Activated CD4-positive, alpha-beta T cell treated with anti-CD3 and anti-CD28 coated beads for 36 hours (primary cell): ENCODE data around the gene HJURP. TPM values are rescaled to one million over a fixed set of nuclear protein-coding genes. Genes with fewer than 3 reads are reported as not detected.
A peak's percentile ranks its signal among the peaks of the same experiment; 100 is the strongest.

Experiments
- ATAC-seq: fragments of 200-7000 bp; cut with Tn5 transposase; one replicate; pipeline ENCODE4 v1.10.0; 2021; ENCODE audit warnings: mild to moderate bottlenecking, moderate library complexity
- CTCF ChIA-PET: fragments of 350-600 bp; sonication (Branson Sonifier 250); formaldehyde crosslinking; loops from one replicate; lab custom pipeline; 2021; ENCODE audit warnings: antibody characterized with exemption; lab: Charles Lee
- POLR2A ChIA-PET: fragments of 350-600 bp; sonication (Branson Sonifier 250); formaldehyde crosslinking; loops from one replicate; lab custom pipeline; 2021; ENCODE audit warnings: antibody characterized with exemption, inconsistent platforms; lab: Charles Lee
- DNase-seq: peaks from one replicate; pipeline ENCODE4 v3.0.0-alpha.2; 2020
- H3K27ac Mint-ChIP-seq: one replicate; pipeline ENCODE4 v1.8.0; 2021; ENCODE audit warnings: mixed read lengths
- H3K27me3 Mint-ChIP-seq: one replicate; pipeline ENCODE4 v1.8.0; 2021; ENCODE audit warnings: mixed read lengths
- H3K36me3 Mint-ChIP-seq: one replicate; pipeline ENCODE4 v1.8.0; 2021; ENCODE audit warnings: low read depth, mixed read lengths
- H3K4me1 Mint-ChIP-seq: one replicate; pipeline ENCODE4 v1.8.0; 2021; ENCODE audit warnings: mixed read lengths
- H3K4me3 Mint-ChIP-seq: one replicate; pipeline ENCODE4 v1.8.0; 2021; ENCODE audit warnings: mild to moderate bottlenecking, moderate library complexity, mixed read lengths
- H3K9me3 Mint-ChIP-seq: one replicate; pipeline ENCODE4 v1.8.0; 2021; ENCODE audit warnings: low read depth, mixed read lengths
- intact Hi-C, 2 experiments: fragments of 100-400 bp; cut with DNase I in 1 of 2; cut with micrococcal nuclease in 1 of 2; formaldehyde crosslinking; loops; one replicate each; pipeline versions ENCODE4 v1.14.2 to v1.15.1; 2022 to 2024; cut with DNase I, micrococcal nuclease
- total RNA-seq, 2 experiments: library from RNA; stranded (reverse); gene quantifications; one replicate each; pipeline ENCODE4 v1.2.3, GENCODE V29; 2021

The HJURP gene
- total RNA-seq, 2 experiments from 2014 or later = 94.6 to 111 TPM

- intact Hi-C loops = no loop called here
- DNase-seq = no peak
- Mint-ChIP-seq H3K27ac (no peak overlapping the region), H3K9me3 (no peaks in the 10 kb centered on the region), H3K36me3 (peaks cover 83% of the 10 kb centered on the region), H3K27me3 (no peaks in the 10 kb centered on the region), H3K4me1 (peaks cover 14% of the 10 kb centered on the region), H3K4me3 (no peak overlapping the region)
- ChIA-PET POLR2A (interaction anchor here (1.3 kb wide), 1 partner anchor 9 kb away, joined by 4 read pairs; no protein-coding TSS in a partner anchor), CTCF (interaction anchor here (1.0 kb wide), 1 partner anchor 435 kb away, joined by 3 read pairs; no protein-coding TSS in a partner anchor)
- no peak for ATAC-seq
Measured at GRCh38 chr2:233838726-233839446, 15.4 kb downstream of the HJURP start.

DNA sequence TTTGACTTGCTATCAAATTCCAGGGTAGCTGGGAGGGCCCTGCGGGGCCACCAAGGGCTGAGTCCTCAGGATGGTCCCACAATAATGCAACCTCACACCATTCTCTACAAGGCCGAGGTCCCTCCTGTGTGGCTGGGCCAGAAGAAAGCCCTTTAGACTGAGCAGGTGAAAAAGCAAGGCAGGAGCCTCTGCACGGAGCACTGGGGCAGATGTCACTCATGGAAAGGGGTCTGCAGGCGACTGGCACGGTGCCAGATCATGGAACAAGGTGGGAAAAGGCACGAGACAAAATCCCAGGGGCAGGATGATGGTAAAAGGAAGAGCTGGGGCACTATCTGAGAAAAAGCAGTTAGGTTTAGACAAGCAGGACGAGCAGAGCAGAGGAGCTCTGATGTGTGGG, 16.1 kb downstream of the HJURP start:
- Mint-ChIP-seq H3K4me1 (peaks cover 14% of the 10 kb centered on the region), H3K36me3 (peaks cover 76% of the 10 kb centered on the region), H3K27ac (peak overlapping the region; percentile 1), H3K27me3 (no peaks in the 10 kb centered on the region), H3K4me3 (no peak overlapping the region), H3K9me3 (no peaks in the 10 kb centered on the region)
- POLR2A ChIA-PET = interaction anchor here (1.3 kb wide), 1 partner anchor 10 kb away, joined by 4 read pairs; no protein-coding TSS in a partner anchor
- ATAC-seq = no peak
- intact Hi-C loops = no loop called here
- CTCF ChIA-PET = interaction anchor here (0.8 kb wide), 1 partner anchor 50 kb away, joined by 3 read pairs; no protein-coding TSS in a partner anchor
- no peak for DNase-seq

DNA sequence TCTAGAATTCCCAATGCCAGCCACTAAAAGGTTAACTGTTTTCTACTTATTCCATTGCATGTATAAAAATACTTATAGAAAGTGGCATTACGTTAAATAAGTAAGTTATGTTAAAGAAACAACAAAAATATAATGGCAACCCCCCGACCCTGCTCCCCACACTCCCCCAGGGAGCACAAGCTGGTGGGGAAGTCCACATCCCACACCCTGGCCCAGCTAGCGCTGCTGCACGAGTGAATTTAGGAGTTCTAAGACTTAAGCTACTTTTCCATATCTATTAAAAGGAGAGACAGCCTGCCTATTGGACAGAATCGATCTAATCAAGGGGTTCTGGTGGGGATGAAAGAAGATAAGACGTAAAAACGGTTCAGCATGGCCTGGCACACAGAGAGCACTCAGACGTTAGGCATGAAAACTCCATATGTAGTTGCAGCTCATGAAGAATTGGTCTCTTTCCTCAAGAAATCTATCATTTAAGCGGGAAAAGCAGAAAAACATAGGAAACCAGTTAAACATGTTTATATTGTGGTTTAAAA, 16.6 kb downstream of the HJURP start:
- DNase-seq = no peak
- peaks cover 71% of the 10 kb centered on the region for H3K36me3 Mint-ChIP-seq

GRCh38 chr2:233836359-233836758, 18.0 kb downstream of the HJURP start:
- ChIA-PET CTCF (no interaction called here), POLR2A (no interaction called here)
- Mint-ChIP-seq H3K27me3 (no peaks in the 10 kb centered on the region), H3K4me1 (peaks cover 14% of the 10 kb centered on the region), H3K36me3 (peaks cover 57% of the 10 kb centered on the region), H3K27ac (no peak overlapping the region), H3K4me3 (no peak overlapping the region), H3K9me3 (no peaks in the 10 kb centered on the region)
- ATAC-seq (no peak), DNase-seq (no peak)
- intact Hi-C loops = no loop called here

More for the DNA sequence above, 16.6 kb downstream of the HJURP start:
- POLR2A ChIA-PET = no interaction called here
- Mint-ChIP-seq H3K4me3 (no peak overlapping the region), H3K27me3 (no peaks in the 10 kb centered on the region), H3K4me1 (peaks cover 14% of the 10 kb centered on the region), H3K9me3 (no peaks in the 10 kb centered on the region), H3K27ac (no peak overlapping the region)
- intact Hi-C loops = no loop called here
- CTCF ChIA-PET = interaction anchor here (0.8 kb wide), 1 partner anchor 51 kb away, joined by 3 read pairs; no protein-coding TSS in a partner anchor
- no peak for ATAC-seq

DNA sequence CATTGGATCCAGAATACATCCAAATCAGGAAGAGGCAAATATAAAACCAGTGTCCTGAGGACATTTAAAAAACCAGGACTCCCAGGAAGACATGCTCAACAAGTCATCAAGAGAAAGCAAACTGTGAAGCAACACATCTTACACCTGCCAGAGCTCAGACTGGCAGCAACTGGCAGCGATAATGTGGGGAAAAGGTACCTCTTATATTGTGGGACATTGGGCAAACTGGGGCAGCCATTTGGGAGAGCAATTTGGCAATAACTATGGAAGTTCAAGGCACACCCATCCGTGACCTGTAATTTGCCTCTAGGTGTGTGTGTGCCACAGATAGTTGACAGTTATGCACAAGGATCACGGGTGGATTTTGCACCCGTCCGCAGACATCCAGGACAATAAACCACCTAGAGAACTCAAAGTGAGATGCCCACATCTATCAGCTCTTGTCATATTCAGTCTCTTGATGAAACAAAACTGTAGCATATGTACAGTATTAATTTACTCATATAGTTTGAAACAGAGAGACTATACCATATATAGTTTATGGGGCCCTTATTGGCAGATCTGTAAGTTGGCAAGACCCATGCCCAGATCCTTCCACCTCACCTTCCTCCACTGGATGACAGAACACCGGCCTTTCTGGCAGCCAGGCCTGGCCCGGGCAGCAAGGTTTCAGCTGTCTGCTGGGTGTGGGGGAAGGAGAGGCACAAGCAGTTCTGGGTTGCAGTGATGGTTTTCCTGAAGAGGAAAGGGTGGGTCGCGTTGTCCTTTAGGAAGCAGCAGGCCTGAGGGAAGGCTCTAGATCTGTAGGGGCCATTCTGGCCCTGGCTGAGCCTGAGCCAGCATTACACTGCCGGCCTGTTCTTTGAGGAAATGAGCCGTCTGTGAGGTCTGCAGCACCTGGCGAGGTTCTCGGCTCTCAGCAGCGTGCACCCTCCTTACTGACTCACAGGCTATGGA, 18.8 kb downstream of the HJURP start:
- intact Hi-C loops = no loop called here
- no peak for DNase-seq
- Mint-ChIP-seq H3K9me3 (no peaks in the 10 kb centered on the region), H3K27me3 (no peaks in the 10 kb centered on the region), H3K27ac (no peak overlapping the region), H3K4me3 (no peak overlapping the region), H3K36me3 (peaks cover 49% of the 10 kb centered on the region), H3K4me1 (peaks cover 14% of the 10 kb centered on the region)
- peak; percentile 9 for ATAC-seq
- CTCF ChIA-PET = no interaction called here
- POLR2A ChIA-PET = no interaction called here

DNA sequence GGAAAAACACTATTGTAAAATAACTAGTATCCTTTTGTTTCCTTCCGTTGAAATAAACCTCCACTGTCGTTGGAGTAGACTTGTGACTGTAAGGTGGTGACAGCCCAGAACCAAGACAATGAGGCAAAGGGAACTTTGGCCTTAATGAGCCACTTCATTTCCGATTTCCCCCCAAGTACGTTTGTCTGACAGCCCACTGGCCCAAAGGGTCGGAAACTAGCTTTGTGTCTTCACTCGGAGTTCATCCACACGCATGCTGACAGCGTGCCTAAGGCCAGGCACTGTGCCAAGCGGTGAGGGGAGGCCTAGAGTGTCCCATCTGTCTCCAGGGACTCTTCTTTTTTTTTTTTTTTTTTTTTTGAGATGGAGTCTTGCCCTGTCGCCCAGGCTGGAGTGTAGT, 21.0 kb downstream of the HJURP start:
- intact Hi-C loops = no loop called here

DNA sequence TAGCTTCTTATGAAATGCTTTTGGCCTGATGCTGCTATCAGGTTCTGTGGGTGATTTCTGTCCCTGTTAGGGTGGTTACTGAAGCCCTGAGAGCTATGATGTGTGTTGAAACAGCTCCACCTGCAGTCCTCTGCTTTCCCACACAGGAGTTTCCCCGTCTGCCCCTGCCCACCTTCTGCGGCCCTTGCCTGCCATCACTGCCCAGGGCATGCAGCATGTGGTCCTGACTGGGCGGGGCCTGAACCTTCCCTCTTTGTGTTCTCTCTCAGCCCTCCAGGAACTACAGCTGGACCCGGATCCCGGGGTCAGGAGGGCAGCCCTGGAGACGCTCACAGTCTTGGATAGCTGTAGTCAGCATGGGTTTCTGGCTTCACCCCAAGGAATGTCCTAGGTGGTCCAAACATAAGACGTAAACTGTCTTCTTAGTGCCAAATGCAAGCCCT, 21.4 kb downstream of the HJURP start:
- H3K27me3 Mint-ChIP-seq = no peaks in the 10 kb centered on the region
- ATAC-seq = no peak
- H3K36me3 Mint-ChIP-seq = peaks cover 26% of the 10 kb centered on the region
- intact Hi-C loops = no loop called here
- ChIA-PET CTCF (interaction anchor here (0.6 to 0.8 kb wide), 2 partner anchors 22 to 91 kb away, joined by 3 to 5 read pairs; partner anchors contain the start of gene HJURP), POLR2A (no interaction called here)
- peaks cover 3% of the 10 kb centered on the region for H3K4me1 Mint-ChIP-seq
- H3K27ac Mint-ChIP-seq = no peak overlapping the region
- H3K9me3 Mint-ChIP-seq = no peaks in the 10 kb centered on the region
- no peak overlapping the region for H3K4me3 Mint-ChIP-seq
- DNase-seq = no peak

More for the DNA sequence above, 21.0 kb downstream of the HJURP start:
- peaks cover 31% of the 10 kb centered on the region for H3K36me3 Mint-ChIP-seq
- H3K9me3 Mint-ChIP-seq = no peaks in the 10 kb centered on the region
- no peak for DNase-seq
- POLR2A ChIA-PET = no interaction called here
- no peak overlapping the region for H3K4me3 Mint-ChIP-seq
- H3K27ac Mint-ChIP-seq = no peak overlapping the region
- H3K27me3 Mint-ChIP-seq = no peaks in the 10 kb centered on the region
- CTCF ChIA-PET = interaction anchor here (0.8 kb wide), 1 partner anchor 91 kb away, joined by 5 read pairs; no protein-coding TSS in a partner anchor
- ATAC-seq = no peak
- H3K4me1 Mint-ChIP-seq = peaks cover 5% of the 10 kb centered on the region

GRCh38 chr2:233832414-233832813, 21.9 kb downstream of the HJURP start:
- ChIA-PET POLR2A (no interaction called here), CTCF (interaction anchor here (0.6 kb wide), 1 partner anchor 22 kb away, joined by 3 read pairs; the partner anchor contains the start of gene HJURP)
- no peak for ATAC-seq
- Mint-ChIP-seq H3K9me3 (no peaks in the 10 kb centered on the region), H3K36me3 (peaks cover 21% of the 10 kb centered on the region), H3K4me3 (no peak overlapping the region), H3K27ac (no peak overlapping the region), H3K27me3 (no peaks in the 10 kb centered on the region), H3K4me1 (peaks cover 3% of the 10 kb centered on the region)
- no peak for DNase-seq
- intact Hi-C loops = no loop called here

DNA sequence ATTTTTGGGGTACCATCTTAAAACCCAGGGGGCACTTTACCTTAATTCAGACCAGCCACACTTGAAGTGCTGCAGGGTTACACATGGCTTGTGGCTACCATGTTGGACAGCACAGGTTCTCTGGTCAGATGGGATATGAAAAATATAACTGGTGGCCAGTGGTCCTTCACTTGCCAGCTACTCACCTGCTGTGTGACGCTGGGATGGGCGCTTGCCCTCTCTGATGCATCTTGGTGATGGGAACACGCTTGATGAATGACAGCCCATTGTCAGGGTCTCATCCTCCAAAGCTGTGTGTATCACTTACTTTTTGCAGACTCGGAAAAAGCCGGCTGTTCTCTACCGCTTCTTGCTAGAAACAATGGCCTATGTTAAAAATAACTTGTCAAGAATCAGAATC, 22.5 kb downstream of the HJURP start:
- no peaks in the 10 kb centered on the region for H3K4me1 Mint-ChIP-seq

DNA sequence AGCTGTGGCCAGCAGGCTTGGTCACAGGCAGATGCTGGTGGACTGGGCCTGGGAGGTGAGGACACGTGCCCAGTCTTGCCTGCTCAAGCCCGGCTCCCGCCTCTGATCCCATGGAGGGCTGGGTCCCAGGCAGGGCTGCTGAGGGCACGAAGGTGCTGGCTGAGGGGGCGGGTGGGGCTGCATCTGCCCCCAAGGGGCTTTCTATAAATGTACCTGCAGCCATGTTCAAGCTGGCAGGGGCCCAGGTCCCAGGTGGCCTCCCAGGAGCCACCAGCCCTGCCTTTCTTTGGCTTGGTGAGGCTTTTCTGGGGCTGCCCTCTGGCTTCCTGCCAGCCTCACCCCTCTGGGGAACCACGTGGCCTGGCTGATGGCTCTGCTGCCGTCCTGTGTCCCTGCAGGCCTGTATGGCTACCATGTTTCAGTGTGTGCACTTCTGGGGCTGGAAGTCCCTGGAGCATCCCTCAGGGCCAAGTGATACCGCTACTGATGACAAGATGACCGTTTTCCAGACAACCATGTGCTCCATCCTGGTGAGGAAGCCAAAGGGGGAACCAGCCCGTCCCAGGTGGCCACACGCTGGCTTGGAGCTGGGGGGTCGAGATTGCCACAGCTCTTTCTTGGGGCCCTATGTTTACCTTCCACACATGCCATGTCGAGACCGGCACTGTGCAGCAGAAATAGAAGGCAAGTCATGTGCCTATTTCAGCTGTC, 23.2 kb downstream of the HJURP start:
- ATAC-seq (no peak), DNase-seq (no peak)
- ChIA-PET POLR2A (no interaction called here), CTCF (interaction anchor here (0.5 kb wide), 1 partner anchor 537 kb away, joined by 3 read pairs; no protein-coding TSS in a partner anchor)
- Mint-ChIP-seq H3K36me3 (peaks cover 10% of the 10 kb centered on the region), H3K9me3 (no peaks in the 10 kb centered on the region), H3K27ac (no peak overlapping the region), H3K27me3 (no peaks in the 10 kb centered on the region), H3K4me3 (no peak overlapping the region), H3K4me1 (no peaks in the 10 kb centered on the region)
- intact Hi-C loops = no loop called here

More for the DNA sequence above, 22.5 kb downstream of the HJURP start:
- Mint-ChIP-seq H3K9me3 (no peaks in the 10 kb centered on the region), H3K4me3 (no peak overlapping the region), H3K27me3 (no peaks in the 10 kb centered on the region), H3K27ac (no peak overlapping the region), H3K36me3 (peaks cover 17% of the 10 kb centered on the region)
- ATAC-seq = no peak
- DNase-seq = no peak
- ChIA-PET CTCF (no interaction called here), POLR2A (no interaction called here)
- intact Hi-C loops = no loop called here
